GM18868 (cell line): ENCODE data around the gene KLHL29.

Experiments used
- ATAC-seq: cut with Tn5 transposase; IDR thresholded peaks from one replicate; pipeline ENCODE4 v1.9.1; 2021; ENCODE audit warnings: mild to moderate bottlenecking, moderate library complexity; ENCODE audit not compliant: unreplicated experiment

Gene KLHL29

DNA sequence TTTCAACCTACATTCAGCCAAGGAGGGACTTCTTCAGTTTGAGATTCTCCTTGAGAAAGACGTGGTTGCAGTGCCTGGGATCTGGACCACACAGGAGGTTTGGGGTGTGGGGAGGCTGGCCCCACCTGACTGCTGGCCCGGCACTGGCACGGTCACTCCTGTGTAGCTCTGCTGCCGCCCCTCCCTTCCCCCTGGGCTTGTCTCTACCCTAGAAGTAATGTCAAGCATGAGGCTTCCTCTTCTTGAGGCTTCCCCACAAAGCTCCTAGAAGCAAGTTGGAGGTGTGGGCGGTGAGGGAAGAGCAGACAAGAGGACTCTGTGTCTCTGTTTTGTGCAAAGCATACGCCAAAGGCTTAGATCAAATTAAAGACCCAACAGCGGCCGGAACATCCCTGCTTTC is 8.7 kb downstream of the KLHL29 start:
- no peak for ATAC-seq

DNA sequence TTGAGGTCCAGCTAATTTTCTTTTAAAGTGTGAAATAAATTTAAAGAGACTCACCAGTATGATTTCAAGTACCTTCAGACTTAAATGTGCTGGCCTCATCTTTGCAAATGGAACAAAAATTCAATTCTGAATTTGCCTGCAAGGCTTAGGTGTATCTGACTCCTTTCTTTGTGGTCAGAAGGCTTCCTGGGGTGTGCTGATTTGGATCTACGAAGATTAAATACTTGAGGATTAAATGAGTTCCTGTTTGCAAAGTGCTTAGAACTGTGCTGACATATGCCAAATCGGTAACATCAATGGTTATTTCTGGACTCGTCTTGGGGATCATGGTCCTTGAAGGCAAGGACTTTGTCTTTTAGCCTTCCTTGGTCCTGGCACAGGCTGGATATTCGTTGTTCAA is 9.7 kb downstream of the KLHL29 start:
- ATAC-seq, result no peak

DNA sequence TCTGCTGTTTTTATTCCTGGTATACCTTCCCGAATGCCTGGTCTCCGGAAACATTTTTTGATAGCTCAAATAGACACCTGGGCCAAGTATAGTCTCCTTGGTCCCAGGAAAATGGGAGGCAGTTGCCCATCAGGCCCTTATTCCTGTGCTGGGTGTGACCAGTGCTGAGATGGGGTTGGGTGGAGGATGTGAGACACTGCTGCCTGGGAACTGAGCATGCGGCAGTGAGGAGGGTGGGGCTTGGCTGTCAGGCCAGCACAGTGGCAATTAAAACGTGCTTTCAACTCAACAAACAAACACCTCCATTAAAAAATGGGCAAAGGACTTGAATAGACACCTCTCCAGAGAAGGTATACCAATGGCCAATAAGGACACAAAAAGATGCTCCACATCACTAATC is 12.5 kb downstream of the KLHL29 start:
- ATAC-seq, result no peak

DNA sequence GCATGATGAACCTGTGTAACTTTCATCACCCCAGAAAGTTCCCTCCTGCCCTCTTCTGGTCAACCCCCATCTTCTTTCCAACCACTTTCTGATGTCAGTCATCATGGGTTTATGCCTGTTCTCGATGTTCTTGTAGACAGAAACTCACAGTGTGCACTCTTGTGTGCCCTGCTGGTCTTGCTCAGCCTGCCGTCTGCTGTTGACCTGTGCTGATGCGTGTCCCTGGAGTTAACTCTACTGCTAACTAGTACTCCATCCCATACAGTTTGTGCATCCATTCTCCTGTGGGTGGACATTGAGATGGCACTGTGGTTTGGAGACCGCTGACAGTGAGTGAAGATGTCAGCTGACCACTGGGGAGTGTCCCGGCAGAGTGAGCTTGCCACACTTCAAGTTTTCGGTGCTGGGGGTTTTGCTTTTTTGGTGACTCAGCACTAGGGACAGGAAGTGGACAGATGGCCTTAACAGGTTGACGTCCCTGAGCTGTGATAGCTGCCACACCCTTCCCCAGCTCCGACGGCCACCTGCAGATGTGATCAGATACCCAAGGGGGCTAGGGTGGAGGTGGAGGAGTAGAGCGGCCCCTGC is 14.8 kb downstream of the KLHL29 start:
- peak; percentile 75 for ATAC-seq

DNA sequence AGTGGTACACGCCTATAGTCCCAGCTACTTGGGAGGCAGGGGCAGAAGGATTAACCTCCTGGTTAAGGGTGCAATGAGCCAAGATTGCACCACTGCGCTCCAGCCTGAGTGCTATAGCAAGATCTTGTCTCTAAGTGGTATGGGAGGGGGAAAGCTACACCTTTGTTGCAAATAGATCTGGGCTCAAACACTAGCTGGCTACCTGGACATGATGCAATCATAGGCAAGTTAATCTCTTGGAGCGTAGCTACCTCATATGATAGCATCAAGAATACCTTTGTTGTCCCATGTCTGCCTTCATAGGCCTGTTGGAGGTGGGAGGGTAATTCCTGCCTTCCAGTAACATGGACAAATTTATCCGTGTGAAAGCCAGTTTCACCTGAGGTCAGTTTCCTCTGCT is 15.7 kb downstream of the KLHL29 start:
- no peak for ATAC-seq

DNA sequence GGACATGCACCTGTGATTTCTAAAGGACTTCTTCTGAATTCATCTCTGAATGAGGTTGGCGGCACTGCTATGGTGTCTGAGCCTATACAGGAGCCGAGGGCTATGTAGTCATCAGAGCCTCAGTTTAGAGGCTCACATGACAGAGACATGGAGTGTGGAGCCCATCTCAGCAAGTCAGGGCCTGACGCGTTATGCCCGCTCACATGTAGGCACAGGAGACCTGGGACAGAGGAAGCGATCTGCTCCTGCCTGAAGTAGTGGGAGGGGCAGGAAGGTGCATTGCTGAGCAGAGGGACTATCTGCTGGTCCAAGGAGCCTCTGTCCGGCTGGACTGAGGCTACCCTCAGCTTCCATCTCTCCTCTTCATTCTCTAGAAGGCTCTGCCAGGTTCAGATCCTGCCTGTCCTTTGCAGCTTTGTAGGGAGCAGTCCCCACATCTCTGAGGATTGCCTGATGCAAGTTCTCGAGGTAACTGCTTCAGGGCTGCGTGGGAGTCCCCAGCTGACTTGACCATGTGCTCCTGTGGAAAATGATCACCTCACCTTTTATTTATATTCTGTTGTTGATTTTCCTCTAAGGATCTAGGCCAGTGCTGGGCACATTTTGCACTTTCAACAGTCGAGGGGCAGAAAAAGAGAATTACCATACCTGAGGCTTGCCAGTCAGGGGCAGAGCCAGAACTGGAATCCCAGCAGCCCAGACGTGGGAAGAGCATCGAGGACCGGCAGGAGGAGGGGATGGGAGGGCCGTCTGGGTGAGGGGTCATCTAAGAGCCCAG is 16.6 kb downstream of the KLHL29 start:
- ATAC-seq, result no peak

DNA sequence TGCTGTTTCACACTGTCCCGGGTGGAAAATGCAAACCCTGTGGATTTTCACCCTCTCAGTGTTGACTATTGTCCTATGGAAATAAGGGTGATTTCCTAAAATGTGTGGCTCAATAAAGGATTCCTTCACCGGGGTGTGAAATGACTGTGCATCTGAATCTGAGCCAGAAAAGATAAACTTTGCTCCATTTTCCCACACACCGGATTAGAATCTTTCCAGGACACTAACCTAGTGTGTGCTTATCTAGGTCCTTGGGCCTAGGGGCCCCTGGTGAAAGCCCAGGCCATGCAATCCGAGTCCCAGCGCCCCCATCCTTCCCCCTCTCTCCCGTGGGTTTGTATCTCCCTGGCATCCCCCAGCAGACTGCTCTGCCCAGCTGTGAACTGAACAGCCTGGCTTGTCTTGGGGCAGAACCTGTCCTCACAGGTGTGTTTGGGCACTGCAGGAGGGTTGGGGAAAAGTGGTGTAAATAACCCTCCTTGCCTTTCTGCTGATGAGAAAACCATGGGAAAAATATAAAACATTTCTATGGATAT is 17.3 kb downstream of the KLHL29 start:
- ATAC-seq, result no peak

DNA sequence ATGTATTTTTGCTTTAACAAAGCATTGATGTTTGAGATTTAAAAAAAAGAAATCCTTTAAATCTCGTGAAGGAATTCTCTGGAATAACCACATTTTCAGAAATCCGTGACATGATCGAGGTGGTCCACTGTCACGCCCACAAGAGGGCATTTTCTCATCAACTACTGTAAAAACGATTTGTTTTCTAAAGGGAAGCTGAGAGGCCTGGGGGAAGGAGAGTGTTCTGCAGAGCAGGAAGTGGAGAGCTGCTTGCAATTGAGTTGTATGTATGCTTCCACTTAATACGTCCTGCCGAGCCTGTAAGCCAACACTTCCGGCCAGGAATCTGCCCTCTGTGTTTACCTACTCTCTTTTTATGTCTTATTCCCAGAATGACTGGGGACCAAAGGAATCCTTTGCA is 19.4 kb downstream of the KLHL29 start:
- peak; percentile 70 for ATAC-seq

DNA sequence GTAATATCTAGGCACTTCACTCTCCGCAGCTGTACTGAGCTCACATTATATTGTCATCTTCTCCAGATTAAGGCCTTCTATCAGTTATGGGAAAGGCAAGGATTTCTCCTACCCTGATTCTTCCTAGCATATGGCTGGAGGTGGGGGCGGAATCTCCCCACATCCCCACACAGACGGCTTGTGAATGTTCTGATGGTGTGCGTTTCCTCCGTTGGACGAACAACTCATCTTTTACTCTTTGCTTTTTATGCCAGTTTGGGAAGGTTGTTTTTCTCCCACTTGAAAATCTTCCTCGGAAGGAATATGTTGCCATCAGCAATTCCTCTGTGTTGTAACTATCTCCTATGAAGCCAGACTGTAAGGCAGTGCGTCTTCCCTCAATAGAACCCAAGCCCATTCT is 24.3 kb downstream of the KLHL29 start:
- ATAC-seq, result no peak

DNA sequence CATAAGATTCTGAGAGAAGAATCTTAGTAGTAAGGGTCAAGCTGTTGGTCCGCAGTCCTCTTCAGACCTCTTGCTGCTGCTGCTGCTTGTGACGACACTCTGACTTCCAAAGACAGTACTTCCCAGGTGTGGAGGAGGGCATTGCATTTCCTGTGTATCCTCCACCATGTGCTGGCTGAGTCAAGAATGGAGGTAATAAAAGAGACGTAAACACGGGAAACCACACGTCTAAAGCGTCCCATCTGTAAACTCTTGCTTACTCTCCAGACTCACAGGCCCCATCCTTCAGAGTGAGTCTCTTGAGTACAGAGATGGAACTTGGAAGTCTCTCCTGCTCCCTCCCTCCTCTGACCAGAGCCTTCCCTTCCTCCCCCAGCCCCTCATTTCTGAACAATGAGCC is 25.6 kb downstream of the KLHL29 start:
- ATAC-seq, result no peak

DNA sequence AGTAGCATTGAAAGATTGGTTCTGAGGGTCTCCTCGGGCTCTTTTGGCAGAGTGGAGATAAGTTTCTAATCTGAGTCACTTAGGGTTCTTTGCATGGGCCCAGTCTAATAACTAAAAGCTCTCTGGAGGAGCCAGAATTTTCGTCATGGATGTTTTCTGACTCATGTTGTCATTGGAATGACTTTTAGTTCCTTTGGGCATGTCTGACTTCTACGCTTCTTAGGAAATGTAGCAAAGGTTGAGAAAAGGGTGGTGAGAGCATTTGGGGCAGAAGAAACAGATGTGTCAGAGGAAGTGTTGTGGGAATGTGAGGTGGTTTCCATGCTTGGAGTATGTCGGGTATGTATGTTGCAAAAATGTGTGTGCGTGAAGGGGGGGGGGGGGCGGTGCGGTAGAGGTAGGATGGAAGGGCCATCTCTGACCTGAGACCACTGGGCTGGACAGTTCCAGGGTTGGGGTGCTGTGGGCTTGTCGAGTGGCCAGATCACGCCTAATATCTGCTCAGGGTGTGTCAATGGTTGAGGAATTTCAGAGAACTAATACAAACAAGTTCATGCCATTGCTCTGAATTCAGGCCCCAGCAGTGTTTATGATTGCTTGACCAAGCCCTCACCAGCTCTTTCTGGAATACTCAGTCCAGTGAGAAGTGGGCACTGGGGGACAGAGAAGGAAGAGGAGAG is 26.9 kb downstream of the KLHL29 start:
- no peak for ATAC-seq

DNA sequence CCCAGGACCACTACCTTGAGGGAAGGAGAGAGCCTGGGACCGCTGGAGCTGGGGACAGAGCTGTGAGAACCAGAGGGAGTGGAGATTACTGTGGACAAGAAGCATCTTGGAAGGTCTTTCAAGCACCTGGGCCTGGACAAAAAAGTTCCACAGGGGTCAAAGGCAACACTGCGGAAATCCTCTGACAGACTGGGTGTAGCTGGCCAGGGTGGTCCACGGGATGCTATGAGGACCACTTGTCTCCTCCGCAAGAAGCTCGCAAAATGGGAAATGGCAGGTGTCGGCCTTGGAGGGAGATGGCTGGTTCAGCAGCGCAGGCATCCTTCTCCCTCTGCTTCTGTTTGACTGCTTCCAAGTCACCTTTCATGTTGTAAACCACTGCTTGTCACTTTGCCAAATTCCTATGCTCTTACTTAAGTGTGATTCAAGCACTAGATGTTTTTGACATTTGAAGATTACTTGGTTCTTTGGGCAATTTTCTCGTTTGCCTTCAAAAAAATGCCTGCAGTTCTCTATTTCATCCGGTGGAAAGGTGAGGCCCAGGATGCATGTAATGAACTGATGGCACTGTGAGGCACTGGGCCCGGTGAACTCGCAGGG is 27.7 kb downstream of the KLHL29 start:
- no peak for ATAC-seq

DNA sequence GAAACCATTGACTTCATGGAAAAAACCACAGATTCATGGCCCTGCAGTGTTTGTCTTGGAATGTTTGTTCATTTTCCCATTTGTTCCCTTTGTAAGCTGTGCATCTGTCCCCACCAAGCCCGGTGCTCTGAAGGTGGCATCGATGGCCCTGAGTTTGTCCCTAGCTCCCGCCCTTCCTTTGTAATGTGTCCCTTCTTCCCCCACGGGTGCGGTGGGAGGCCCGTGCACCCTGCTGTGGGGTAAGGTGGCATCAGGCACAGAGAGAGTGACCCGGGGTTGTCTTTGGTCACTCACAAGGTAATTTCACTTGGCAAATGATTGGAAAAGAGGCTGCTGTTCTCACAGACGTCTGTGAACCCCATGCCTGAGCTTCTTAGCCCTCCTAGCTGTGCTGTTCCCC is 28.7 kb downstream of the KLHL29 start:
- ATAC-seq, result no peak

DNA sequence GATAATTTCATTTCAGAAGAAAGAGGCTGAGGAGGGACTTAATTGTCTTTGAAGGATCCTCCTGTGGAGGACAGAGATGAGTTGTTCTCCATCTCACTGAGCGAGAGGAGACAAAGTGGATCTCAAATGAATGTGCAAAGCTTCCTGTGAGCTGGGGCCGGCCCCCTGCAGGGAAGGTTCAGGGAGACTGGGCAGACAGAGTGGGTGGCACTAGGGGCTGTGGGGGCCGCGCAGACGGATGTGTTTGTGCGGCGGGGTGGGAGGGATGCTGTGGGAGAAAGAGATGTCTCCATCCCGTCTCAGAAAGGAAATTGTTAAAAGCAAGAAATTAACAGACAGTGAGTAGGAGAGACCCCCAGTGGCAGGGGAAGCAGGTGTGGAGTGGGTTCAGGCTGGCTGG is 29.1 kb downstream of the KLHL29 start:
- ATAC-seq, result no peak

DNA sequence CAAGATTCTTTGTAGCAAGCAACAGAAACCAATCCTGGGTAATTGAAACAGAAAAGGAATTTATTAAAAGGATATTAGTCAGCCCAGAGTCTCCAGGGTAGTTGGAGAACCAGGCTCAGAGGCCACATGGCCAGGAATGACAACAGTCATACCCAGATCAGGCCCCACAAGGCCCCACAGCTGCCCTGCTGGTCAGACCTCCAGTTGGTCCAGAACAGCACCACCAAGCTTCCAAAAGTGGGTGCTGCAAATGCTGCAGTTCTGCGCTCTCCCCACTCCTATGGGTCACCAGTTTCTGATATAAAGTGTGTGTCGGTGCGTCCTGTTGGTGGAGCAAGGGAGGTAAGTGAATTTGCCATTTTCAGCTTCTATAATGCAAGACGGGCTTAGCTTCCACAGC is 29.9 kb downstream of the KLHL29 start:
- ATAC-seq, result no peak

DNA sequence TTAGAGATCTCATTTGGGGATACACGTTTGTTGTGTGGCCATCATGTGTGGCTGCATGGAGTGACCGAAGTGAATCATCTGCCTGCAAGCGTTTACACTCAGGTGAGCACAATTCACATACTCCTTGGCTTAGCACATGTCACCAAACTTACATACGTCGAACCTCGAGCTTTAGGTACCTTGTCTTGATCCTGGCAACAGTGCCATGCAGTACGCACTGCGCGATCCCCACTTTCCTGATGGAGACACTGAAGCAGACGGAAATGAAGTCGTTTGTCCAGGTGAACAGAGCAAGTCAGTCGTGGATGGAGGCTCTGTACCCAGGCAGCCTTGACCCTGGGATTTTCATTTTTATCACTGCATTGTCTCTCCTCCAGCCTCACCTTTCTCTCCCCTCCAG is 32.3 kb downstream of the KLHL29 start:
- ATAC-seq, result no peak

DNA sequence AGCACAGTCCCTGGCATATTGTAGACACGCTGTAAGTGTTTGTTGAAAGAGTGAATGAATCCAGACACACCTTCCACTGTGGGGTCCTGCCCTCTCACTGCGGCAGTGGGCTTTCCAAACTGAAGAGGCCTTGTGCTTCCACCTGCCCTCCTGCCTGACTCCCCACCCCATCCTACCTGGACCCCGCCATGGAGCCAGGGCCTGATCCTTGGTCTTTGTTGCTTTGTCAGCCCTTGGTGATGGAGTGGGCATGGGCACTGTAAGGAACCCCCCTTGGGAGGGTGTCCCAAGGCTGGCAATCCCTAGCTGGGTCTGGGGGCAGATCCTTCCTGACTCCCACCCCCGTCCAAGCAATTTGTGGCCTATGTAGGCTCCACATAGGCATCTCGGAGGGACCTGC is 33.1 kb downstream of the KLHL29 start:
- ATAC-seq, result no peak

DNA sequence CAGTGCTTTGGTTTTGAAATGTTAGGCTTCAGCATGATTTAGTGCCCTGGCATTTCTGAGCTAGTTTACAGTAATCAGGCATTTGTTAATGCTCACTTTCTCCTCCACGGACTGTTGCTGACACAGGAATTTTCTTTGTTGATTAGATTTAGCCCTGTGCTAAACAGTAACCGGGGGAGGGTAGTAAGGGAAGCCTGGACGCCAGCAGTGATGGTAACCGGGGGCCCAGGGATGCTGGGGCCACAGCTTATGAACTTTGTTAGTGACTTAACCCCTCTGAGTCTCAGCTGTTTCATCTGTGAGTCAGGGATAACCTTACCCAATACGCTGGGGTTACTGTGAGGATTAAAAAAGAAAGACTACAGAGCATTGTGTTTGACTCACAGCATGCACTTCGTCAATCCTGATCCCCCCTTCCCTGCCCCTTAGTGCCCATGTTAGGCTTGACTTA is 33.5 kb downstream of the KLHL29 start:
- ATAC-seq, result no peak

DNA sequence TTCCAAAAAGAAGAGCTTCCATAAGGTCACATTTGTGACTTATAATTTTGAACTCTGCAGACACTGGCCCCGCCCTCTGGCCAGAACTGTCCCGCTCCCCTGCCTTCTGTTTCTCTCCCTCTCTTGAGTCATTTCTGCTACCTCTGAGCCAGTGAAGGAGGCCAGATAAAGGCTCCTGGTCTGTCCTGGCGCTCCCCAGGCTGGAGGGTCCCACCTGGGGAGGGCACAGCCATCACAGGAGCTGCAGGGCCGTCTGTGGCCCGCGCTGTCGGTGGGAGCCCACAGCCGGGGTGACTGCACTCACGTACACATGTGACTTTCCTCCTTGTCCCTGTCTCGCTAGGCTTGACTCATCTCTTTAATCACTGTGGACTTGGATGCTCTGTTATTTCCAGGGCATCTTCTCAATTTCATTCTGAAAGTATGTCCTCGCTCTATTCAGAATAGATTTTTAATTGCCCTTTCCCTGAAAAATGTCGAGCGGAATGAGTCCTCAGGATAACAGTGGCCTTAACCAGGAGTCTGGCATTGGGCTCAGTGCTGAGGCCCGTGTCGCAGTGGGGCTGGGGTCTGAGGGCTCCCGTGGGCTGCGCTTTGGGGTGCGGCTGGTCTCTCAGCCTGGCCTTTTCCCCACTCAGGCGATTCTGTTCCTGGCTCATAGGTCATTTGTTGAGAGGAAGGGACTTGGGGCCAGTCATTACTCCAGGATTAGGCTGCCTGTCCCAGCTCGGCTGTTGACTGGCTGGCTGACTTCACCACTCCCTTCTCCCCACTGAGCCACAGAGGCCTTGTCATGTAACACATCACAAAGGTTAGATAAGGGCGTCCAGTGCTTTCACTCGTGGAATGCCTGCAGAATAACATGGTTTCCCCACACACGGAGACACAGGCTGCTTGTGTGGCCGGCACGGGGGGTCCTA is 34.5 kb downstream of the KLHL29 start:
- no peak for ATAC-seq

DNA sequence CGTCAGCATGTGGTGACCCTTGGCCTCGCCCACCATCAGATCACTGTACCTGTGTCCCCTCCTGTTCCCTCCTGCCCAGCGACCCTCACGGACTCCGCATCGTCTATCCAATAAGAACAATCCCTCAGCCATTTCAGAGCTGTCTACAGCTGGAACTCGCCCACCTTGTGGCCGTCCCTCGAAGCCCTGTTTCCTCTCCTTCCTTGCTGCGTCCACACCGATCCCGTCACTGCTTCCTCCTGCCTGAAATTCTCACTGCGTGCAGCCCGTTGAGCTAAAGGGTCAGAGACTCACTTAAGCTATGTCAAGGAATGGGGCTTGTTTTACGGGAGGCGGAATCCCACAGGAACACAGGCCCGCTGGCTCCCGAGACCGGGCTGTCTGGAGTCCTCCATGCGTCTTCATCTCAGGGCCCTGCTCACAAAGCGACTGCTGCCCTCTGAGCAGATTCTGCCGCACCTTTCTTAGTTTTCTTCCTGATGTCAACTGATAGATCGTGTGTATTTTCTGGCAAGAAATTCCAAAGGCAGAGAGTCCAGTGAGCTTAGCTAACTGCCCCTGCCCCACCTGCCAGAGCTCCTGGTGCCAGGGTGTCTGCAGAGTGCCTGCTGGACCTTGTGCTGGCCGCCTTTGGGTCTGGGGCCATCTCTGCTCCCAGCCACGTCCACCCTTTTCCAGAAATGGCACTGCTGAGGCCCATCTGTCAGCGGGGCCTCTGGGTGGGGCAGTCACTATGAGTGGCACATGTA is 35.3 kb downstream of the KLHL29 start:
- ATAC-seq, result no peak
